Measurements from ENCODE around the gene NUP50.

The NUP50 gene

GRCh38 chr22:45207533-45207932 is 43.8 kb downstream of the NUP50 start:
- TF ChIP-seq POLR2AphosphoS5 (IDR thresholded peaks at IDR 0.05; ENCODE audit: low read depth) (no peak), SPI1 (IDR thresholded peaks at IDR 0.05; ENCODE audit: borderline replicate concordance, low read depth) (no peak), GABPA (IDR thresholded peaks at IDR 0.05; ENCODE audit: low read depth) (no peak)
- TF ChIP-seq, protein P1, sequence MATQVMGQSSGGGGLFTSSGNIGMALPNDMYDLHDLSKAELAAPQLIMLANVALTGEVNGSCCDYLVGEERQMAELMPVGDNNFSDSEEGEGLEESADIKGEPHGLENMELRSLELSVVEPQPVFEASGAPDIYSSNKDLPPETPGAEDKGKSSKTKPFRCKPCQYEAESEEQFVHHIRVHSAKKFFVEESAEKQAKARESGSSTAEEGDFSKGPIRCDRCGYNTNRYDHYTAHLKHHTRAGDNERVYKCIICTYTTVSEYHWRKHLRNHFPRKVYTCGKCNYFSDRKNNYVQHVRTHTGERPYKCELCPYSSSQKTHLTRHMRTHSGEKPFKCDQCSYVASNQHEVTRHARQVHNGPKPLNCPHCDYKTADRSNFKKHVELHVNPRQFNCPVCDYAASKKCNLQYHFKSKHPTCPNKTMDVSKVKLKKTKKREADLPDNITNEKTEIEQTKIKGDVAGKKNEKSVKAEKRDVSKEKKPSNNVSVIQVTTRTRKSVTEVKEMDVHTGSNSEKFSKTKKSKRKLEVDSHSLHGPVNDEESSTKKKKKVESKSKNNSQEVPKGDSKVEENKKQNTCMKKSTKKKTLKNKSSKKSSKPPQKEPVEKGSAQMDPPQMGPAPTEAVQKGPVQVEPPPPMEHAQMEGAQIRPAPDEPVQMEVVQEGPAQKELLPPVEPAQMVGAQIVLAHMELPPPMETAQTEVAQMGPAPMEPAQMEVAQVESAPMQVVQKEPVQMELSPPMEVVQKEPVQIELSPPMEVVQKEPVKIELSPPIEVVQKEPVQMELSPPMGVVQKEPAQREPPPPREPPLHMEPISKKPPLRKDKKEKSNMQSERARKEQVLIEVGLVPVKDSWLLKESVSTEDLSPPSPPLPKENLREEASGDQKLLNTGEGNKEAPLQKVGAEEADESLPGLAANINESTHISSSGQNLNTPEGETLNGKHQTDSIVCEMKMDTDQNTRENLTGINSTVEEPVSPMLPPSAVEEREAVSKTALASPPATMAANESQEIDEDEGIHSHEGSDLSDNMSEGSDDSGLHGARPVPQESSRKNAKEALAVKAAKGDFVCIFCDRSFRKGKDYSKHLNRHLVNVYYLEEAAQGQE (IDR thresholded peaks at IDR 0.05; ENCODE audit: insufficient replicate concordance, low read depth), result no peak
- TF ChIP-seq, protein P2, sequence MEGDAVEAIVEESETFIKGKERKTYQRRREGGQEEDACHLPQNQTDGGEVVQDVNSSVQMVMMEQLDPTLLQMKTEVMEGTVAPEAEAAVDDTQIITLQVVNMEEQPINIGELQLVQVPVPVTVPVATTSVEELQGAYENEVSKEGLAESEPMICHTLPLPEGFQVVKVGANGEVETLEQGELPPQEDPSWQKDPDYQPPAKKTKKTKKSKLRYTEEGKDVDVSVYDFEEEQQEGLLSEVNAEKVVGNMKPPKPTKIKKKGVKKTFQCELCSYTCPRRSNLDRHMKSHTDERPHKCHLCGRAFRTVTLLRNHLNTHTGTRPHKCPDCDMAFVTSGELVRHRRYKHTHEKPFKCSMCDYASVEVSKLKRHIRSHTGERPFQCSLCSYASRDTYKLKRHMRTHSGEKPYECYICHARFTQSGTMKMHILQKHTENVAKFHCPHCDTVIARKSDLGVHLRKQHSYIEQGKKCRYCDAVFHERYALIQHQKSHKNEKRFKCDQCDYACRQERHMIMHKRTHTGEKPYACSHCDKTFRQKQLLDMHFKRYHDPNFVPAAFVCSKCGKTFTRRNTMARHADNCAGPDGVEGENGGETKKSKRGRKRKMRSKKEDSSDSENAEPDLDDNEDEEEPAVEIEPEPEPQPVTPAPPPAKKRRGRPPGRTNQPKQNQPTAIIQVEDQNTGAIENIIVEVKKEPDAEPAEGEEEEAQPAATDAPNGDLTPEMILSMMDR (IDR thresholded peaks at IDR 0.05; ENCODE audit: insufficient read depth, low read length), result no peak
- DNase-seq (ENCODE audit: low read depth in 1 of 2, low spot score in 1 of 2), result no peak
- Histone ChIP-seq H3K27ac (replicated peaks) (no peak overlapping the region), H3K4me3 (replicated peaks; ENCODE audit: insufficient read depth, low read length) (no peak overlapping the region), H3K27me3 (ENCODE audit: insufficient read depth, poor library complexity, severe bottlenecking) (no peaks in the 10 kb centered on the region)

DNA sequence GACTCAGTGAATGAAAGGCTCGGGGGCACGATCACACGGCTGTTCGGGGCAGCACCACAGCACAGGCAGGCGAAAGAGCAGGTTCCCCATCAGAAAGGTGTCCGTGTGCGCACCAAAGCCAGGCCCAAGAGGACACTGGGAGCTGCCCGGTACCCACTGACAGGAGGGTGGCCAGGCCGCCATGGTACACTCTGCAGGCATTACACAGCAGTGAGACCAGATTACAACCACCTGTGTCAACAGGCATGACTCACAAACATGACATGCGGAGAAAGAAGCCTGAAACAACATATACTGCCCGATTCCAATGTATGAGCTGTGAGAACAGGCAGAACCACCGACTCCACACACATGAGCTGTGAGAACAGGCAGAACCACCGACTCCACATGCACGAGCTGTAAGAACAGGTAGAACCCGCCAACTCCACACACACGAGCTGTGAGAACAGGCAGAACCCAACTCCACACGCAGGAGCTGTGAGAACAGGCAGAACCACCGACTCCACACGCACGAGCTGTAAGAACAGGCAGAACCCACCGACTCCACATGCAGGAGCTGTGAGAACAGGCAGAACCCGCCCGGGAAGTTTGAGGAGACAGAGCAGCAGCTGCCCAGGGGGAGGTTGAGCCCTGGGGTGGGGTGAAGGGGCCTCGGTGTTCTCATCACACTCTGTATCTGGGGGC is 44.4 kb downstream of the NUP50 start:
- TF ChIP-seq GABPA (IDR thresholded peaks at IDR 0.05; ENCODE audit: low read depth) (no peak), POLR2AphosphoS5 (IDR thresholded peaks at IDR 0.05; ENCODE audit: low read depth) (no peak), SPI1 (IDR thresholded peaks at IDR 0.05; ENCODE audit: borderline replicate concordance, low read depth) (no peak)
- TF ChIP-seq, protein P1 (IDR thresholded peaks at IDR 0.05; ENCODE audit: insufficient replicate concordance, low read depth), result no peak
- TF ChIP-seq, protein P2 (IDR thresholded peaks at IDR 0.05; ENCODE audit: insufficient read depth, low read length), result no peak
- H3K4me3 ChIP-seq (replicated peaks; ENCODE audit: insufficient read depth, low read length), result no peak overlapping the region
- no peaks in the 10 kb centered on the region for H3K27me3 ChIP-seq (ENCODE audit: insufficient read depth, poor library complexity, severe bottlenecking)
- H3K27ac ChIP-seq (replicated peaks), result no peak overlapping the region
- DNase-seq (ENCODE audit: low read depth in 1 of 2, low spot score in 1 of 2), result no peak

- H3K4me3 ChIP-seq (replicated peaks; ENCODE audit: insufficient read depth, low read length), result no peak overlapping the region
- H3K27me3 ChIP-seq (ENCODE audit: insufficient read depth, poor library complexity, severe bottlenecking), result no peaks in the 10 kb centered on the region
- TF ChIP-seq, protein P1 (IDR thresholded peaks at IDR 0.05; ENCODE audit: insufficient replicate concordance, low read depth), result no peak
- TF ChIP-seq, protein P2 (IDR thresholded peaks at IDR 0.05; ENCODE audit: insufficient read depth, low read length), result no peak
- TF ChIP-seq GABPA (IDR thresholded peaks at IDR 0.05; ENCODE audit: low read depth), result no peak
- no peak for TF ChIP-seq SPI1 (IDR thresholded peaks at IDR 0.05; ENCODE audit: borderline replicate concordance, low read depth)
- no peak for TF ChIP-seq POLR2AphosphoS5 (IDR thresholded peaks at IDR 0.05; ENCODE audit: low read depth)
- no peak overlapping the region for H3K27ac ChIP-seq (replicated peaks)
- DNase-seq (ENCODE audit: low read depth in 1 of 2, low spot score in 1 of 2), result no peak
These were observed 44.9 kb downstream of the NUP50 start for GRCh38 chr22:45208696-45208992.

Measured in HL-60 (cell line).